ENCODE data around the gene ELK3.

The ELK3 gene

DNA sequence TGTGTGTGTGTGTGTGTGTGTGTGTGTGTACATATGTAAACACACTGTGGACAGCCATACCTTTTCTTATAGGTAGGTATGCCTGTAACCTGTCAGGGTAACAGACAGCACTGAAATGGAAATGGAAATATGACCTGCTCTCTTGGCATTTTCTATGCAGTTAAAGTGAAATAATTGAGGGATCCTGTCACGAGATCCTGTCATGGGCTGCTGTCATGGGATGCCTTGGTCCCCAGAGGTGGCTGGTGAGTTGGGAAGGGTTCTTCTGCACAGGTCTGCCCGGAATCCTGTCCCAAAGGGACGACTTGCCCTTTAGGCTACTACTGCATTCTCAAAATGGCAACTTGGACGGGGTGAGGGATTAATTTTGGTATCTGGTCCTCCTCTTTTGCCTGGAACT is 47.3 kb downstream of the ELK3 start:
- in situ Hi-C loops (cut with MboI; ENCODE audit: low sequenced_read_pairs, unreplicated experiment), result no loop called here
- no peak for DNase-seq (ENCODE audit: low spot score)
- TF ChIP-seq, protein P1, sequence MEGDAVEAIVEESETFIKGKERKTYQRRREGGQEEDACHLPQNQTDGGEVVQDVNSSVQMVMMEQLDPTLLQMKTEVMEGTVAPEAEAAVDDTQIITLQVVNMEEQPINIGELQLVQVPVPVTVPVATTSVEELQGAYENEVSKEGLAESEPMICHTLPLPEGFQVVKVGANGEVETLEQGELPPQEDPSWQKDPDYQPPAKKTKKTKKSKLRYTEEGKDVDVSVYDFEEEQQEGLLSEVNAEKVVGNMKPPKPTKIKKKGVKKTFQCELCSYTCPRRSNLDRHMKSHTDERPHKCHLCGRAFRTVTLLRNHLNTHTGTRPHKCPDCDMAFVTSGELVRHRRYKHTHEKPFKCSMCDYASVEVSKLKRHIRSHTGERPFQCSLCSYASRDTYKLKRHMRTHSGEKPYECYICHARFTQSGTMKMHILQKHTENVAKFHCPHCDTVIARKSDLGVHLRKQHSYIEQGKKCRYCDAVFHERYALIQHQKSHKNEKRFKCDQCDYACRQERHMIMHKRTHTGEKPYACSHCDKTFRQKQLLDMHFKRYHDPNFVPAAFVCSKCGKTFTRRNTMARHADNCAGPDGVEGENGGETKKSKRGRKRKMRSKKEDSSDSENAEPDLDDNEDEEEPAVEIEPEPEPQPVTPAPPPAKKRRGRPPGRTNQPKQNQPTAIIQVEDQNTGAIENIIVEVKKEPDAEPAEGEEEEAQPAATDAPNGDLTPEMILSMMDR (IDR thresholded peaks at IDR 0.05; ENCODE audit: borderline replicate concordance, control extremely low read depth, extremely low read depth, insufficient read depth, missing control alignments), result no peak

DNA sequence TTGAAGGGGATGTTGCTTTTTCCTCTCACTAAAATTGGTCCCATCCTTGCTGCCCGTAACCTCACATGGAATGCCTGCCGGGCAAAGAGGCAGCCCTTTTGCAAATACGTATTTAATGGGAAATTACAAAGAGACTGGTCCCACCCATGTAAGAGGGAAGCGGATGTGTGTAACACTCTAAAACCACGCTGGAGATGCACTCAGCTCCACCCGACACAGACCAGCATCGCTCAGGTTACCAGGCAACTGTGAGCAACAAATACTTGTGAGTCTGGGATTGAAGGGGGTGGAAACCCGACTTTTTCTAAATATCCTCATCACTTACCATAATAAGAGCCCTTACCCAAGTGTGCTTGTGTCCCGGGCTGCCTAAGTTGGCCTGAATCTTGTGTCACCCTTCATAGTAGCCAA is 47.7 kb downstream of the ELK3 start:
- TF ChIP-seq, protein P1 (IDR thresholded peaks at IDR 0.05; ENCODE audit: borderline replicate concordance, control extremely low read depth, extremely low read depth, insufficient read depth, missing control alignments), result no peak
- no peak for DNase-seq (ENCODE audit: low spot score)

DNA sequence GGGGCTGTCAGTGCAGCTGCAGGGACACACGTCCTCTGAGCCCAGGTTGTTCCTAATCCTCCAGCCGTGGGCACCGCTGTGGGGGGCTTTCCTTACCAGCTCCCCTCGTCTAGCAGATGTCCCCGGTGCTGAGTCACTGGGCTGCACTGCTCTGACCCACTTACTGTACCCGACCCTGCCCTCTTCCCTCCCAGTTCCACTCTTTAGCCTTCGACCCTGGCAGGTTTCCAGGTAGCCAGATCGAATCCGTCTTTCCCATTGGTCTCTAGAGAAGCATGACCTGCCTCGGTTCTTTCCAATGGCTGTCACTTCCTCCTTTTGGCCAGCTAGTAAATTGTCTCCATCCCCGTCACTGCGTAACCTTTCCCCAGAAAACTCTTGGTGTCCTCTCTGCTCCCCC is 48.4 kb downstream of the ELK3 start:
- TF ChIP-seq, protein P1 (IDR thresholded peaks at IDR 0.05; ENCODE audit: borderline replicate concordance, control extremely low read depth, extremely low read depth, insufficient read depth, missing control alignments), result no peak
- in situ Hi-C loops (cut with MboI; ENCODE audit: low sequenced_read_pairs, unreplicated experiment), result no loop called here
- no peak for DNase-seq (ENCODE audit: low spot score)

More for the DNA sequence above, 47.7 kb downstream of the ELK3 start:
- in situ Hi-C loops (cut with MboI; ENCODE audit: low sequenced_read_pairs, unreplicated experiment), result no loop called here

DNA sequence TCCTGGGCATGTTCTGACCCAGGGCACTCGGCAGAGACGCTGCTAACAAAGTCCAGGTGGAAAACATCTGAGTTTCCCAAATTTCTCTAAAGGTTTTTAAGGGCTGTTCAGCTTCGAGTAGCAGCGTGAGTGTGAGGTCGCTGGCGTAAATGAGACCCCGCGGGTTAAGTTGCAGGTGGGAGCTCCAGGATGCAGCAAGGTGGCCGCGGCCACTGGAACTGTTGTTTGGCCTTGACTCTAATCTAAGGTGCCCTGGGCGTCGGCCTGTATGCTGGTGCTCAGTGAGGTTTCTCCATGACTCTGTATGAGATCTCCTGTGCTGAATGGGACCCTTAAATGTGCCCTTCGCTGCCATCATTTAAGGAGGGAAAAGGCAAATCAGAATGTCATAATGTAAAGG is 50.7 kb downstream of the ELK3 start:
- TF ChIP-seq, protein P1 (IDR thresholded peaks at IDR 0.05; ENCODE audit: borderline replicate concordance, control extremely low read depth, extremely low read depth, insufficient read depth, missing control alignments), result no peak
- DNase-seq (ENCODE audit: low spot score), result no peak
- in situ Hi-C loops (cut with MboI; ENCODE audit: low sequenced_read_pairs, unreplicated experiment), result no loop called here

DNA sequence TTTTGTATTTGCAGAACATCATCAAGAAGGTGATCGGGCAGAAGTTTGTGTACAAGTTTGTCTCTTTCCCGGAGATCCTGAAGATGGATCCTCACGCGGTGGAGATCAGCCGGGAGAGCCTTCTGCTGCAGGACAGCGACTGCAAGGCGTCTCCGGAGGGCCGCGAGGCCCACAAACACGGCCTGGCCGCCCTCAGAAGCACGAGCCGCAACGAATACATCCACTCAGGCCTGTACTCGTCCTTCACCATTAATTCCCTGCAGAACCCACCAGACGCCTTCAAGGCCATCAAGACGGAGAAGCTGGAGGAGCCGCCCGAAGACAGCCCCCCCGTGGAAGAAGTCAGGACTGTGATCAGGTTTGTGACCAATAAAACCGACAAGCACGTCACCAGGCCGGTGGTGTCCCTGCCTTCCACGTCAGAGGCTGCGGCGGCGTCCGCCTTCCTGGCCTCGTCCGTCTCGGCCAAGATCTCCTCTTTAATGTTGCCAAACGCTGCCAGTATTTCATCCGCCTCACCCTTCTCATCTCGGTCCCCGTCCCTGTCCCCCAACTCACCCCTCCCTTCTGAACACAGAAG is 52.8 kb downstream of the ELK3 start:
- TF ChIP-seq, protein P1 (IDR thresholded peaks at IDR 0.05; ENCODE audit: borderline replicate concordance, control extremely low read depth, extremely low read depth, insufficient read depth, missing control alignments), result no peak
- no peak for DNase-seq (ENCODE audit: low spot score)
- in situ Hi-C loops (cut with MboI; ENCODE audit: low sequenced_read_pairs, unreplicated experiment), result no loop called here

DNA sequence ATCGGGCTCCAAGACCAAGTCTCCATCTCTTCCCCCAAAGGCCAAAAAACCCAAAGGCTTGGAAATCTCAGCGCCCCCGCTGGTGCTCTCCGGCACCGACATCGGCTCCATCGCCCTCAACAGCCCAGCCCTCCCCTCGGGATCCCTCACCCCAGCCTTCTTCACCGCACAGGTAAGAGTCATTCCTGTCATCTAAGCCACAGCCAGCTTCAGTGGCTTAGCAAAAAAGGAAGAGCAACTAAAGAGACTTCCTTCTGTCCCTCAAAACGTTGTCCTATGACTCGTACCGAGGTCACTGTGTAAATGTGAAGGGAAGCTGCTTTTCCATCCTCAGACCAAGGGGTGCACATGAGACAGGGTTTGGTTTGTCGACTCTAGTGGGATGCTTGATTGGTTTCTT is 53.4 kb downstream of the ELK3 start:
- DNase-seq (ENCODE audit: low spot score), result no peak
- TF ChIP-seq, protein P1 (IDR thresholded peaks at IDR 0.05; ENCODE audit: borderline replicate concordance, control extremely low read depth, extremely low read depth, insufficient read depth, missing control alignments), result no peak
- in situ Hi-C loops (cut with MboI; ENCODE audit: low sequenced_read_pairs, unreplicated experiment), result no loop called here
